GM19463 (cell line): ENCODE data around the gene LTA.

ENCODE experiments used
- ATAC-seq: cut with Tn5 transposase; IDR thresholded peaks from one replicate; pipeline ENCODE4 v1.9.1; 2021; ENCODE audit warnings: mild to moderate bottlenecking, moderate library complexity; ENCODE audit not compliant: unreplicated experiment

Gene LTA

GRCh38 chr6:31572041-31572911 lies at the start of gene LTA:
TSS of gene LTA (plus strand) at chr6:31572289. CDS start at chr6:31572743, 454 bp downstream.
- peak; percentile 41 for ATAC-seq

GRCh38 chr6:31525553-31525931 lies 46.5 kb upstream of the LTA start:
- ATAC-seq = no peak

- no peak for ATAC-seq
Measured at GRCh38 chr6:31525932-31526591, 46.0 kb upstream of the LTA start.

- ATAC-seq = no peak
Measured at GRCh38 chr6:31528307-31528777, 43.7 kb upstream of the LTA start.

GRCh38 chr6:31528821-31529328 lies 43.2 kb upstream of the LTA start, which contains the start of gene MCCD1:
TSS of gene MCCD1 (plus strand) at chr6:31528962. CDS start at chr6:31529015, 53 bp downstream.
- ATAC-seq = no peak

GRCh38 chr6:31529329-31530150 lies 42.5 kb upstream of the LTA start:
- no peak for ATAC-seq

GRCh38 chr6:31530659-31531058 lies 41.4 kb upstream of the LTA start:
- ATAC-seq = no peak

GRCh38 chr6:31531162-31531561 lies 40.9 kb upstream of the LTA start:
- no peak for ATAC-seq

- no peak for ATAC-seq
Measured at GRCh38 chr6:31531771-31532643, 40.1 kb upstream of the LTA start.

- no peak for ATAC-seq
Measured at GRCh38 chr6:31532644-31533454, 39.2 kb upstream of the LTA start.

GRCh38 chr6:31533455-31533841 lies 38.6 kb upstream of the LTA start:
- ATAC-seq = no peak

GRCh38 chr6:31534011-31534410 lies 38.1 kb upstream of the LTA start:
- ATAC-seq = no peak

GRCh38 chr6:31534521-31535040 lies 37.5 kb upstream of the LTA start:
- no peak for ATAC-seq

- ATAC-seq = no peak
Measured at GRCh38 chr6:31535538-31536324, 36.4 kb upstream of the LTA start.

- ATAC-seq = no peak
Measured at GRCh38 chr6:31538805-31539400, 33.2 kb upstream of the LTA start.

- ATAC-seq = no peak
Measured at GRCh38 chr6:31540640-31541039, 31.4 kb upstream of the LTA start.

GRCh38 chr6:31541059-31541657 lies 30.9 kb upstream of the LTA start:
- no peak for ATAC-seq
